Testis (tissue), 2 donors: Measurements from ENCODE around the gene INO80E.

Source experiments
- POLR2A ChIP-seq: fragments of 450-650 bp; IDR thresholded peaks from one replicate; pipeline ENCODE4 v1.6.1; 2017; ENCODE audit warnings: antibody characterized with exemption, mild to moderate bottlenecking, moderate library complexity
- TF ChIP-seq, protein P1 (sequence below), 3 experiments: fragments of 450-650 bp in 2 of 3; fragments of 200-600 bp in 1 of 3; sonication (generic) in 1 of 3; IDR thresholded peaks; one replicate each; pipeline ENCODE4 v1.5.1; 2016 to 2019; ENCODE audit warnings: antibody characterized with exemption in 3 of 3, mild to moderate bottlenecking in 2 of 3, moderate library complexity in 1 of 3

DNA sequence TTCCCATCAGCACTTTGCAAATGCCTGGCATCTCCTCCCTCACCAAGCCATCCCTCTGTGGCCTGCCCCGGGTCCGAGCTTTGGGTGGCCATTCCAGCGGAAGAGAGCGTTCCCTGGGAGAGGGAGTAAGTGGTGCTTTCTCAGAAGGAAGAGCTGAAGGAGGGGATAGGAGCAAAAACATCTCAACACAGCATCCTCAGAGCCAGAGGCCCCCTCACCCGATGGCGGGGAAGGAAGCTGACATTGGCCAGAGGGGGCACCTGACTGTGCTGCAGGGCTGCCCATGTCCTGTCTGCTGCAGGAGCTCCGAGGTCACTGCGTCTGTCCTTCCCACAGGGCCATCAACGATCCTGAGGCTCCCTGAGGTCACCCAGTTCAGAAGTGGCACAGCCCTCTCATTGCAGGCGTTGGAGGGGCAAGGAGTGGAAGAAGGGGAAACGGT is 35.5 kb downstream of the INO80E start:
- TF ChIP-seq, protein P1, sequence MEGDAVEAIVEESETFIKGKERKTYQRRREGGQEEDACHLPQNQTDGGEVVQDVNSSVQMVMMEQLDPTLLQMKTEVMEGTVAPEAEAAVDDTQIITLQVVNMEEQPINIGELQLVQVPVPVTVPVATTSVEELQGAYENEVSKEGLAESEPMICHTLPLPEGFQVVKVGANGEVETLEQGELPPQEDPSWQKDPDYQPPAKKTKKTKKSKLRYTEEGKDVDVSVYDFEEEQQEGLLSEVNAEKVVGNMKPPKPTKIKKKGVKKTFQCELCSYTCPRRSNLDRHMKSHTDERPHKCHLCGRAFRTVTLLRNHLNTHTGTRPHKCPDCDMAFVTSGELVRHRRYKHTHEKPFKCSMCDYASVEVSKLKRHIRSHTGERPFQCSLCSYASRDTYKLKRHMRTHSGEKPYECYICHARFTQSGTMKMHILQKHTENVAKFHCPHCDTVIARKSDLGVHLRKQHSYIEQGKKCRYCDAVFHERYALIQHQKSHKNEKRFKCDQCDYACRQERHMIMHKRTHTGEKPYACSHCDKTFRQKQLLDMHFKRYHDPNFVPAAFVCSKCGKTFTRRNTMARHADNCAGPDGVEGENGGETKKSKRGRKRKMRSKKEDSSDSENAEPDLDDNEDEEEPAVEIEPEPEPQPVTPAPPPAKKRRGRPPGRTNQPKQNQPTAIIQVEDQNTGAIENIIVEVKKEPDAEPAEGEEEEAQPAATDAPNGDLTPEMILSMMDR (IDR thresholded peaks at IDR 0.05), result no peak
- no peak for TF ChIP-seq POLR2A
